GM21737 (cell line): ENCODE measurements around the gene NXN.
"Not testable (repeated sequence)": the region's sequence is repeated elsewhere in the genome, so short reads cannot be mapped to it uniquely, and the experiment has no call there.

Experiments used
- ATAC-seq: cut with Tn5 transposase; IDR thresholded peaks from one replicate; pipeline ENCODE4 v1.9.1; 2021; ENCODE audit warnings: mild to moderate bottlenecking, moderate library complexity; ENCODE audit not compliant: unreplicated experiment

NXN gene

DNA sequence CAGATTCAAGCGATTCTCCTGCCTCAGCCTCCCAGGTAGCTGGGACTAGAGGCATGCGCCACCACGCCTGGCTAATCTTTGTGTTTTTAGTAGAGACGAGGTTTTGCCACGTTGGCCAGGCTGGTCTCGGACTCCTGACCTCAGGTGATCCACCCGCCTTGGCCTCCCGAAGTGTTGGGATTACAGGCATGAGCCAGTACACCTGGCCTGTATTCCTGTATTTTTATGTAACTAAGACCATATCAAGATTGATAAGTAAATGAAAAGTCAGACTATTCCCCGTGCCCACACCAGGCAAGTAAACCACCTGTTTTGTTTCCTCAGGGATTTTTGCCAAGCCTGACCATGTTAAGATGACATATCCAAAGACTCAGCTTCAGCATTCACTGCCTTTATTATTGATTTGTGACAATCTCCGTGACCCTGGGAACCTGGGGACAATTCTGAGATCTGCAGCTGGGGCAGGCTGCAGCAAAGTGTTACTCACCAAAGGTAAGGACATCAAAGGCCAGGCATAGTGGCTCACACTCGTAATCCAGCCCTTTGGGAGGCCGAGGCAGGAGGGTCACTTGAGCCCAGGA, 191.8 kb downstream of the NXN start:
- ATAC-seq: no peak

DNA sequence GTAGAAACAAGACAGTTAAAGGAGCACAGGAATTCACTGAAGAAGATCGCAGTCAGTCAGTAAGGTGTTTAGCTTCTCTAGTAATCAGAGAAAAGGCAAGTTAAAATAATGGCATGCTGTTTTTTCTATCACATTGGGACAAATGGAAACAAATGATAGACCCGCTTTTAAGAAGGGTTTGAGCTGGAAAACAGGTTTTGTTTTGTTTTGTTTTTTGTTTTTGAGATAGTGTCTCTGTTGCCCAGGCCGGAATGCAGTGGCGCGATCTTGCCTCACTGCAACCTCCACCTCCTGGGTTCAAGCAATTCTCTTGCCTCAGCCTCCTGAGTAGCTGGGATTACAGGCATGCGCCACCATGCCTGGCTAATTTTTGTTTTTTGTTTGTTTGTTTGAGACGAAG, 193.7 kb downstream of the NXN start:
- not testable (repeated sequence) for ATAC-seq

DNA sequence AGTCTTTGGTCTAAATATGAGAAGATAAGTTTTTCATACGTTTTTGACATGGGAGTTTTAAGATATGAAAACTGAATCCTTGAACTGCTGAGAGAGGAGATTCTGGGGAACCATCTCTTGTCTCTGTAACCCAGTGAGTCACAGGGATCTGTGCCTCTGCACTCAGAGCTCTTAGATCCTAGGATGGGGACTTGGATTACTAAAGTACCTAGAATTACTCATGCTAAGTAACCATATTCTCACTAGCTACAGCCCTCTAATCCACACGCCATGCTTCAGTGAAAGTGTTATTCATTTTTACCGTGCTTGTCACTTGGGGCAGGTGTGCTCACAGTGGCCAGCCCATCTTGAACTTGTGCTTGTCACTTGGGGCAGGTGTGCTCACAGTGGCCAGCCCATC, 195.4 kb downstream of the NXN start:
- no peak for ATAC-seq

- peak; percentile 80 for ATAC-seq
Measured at GRCh38 chr17:781805-782731, 197.5 kb downstream of the NXN start, which contains the start of the genes GLOD4 and MRM3. TSS of gene GLOD4 (minus strand) at chr17:782280. CDS start at chr17:782255, 25 bp downstream. TSS of gene MRM3 (plus strand) at chr17:782353. CDS start at chr17:782379, 26 bp downstream.

GRCh38 chr17:778096-778495, 201.5 kb downstream of the NXN start:
- no peak for ATAC-seq

- no peak for ATAC-seq
Measured at GRCh38 chr17:774313-774584, 205.3 kb downstream of the NXN start.

GRCh38 chr17:773467-774312, 205.9 kb downstream of the NXN start:
- ATAC-seq: no peak

GRCh38 chr17:773016-773415, 206.6 kb downstream of the NXN start:
- no peak for ATAC-seq

DNA sequence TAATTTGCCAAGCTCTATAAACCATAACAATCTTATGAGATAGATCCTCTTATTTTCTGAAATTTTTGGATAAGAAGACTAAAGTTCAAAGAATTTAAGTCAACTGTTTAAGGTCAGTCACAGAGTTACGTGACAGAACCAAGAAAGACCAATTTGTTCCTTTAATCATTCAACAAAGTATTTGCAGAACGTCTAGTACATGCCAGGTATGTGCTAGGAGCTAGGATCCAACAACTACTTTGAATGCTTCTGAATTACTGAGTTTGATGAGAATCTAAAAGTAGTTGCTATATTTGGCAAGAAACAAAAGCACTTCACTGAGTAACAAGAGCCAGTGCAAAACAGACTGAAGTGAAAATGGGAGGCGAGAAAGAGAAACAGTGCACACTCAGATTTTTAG, 212.5 kb downstream of the NXN start:
- ATAC-seq: no peak

- ATAC-seq: no peak
Measured at GRCh38 chr17:760371-760770, 219.2 kb downstream of the NXN start.

- no peak for ATAC-seq
Measured at GRCh38 chr17:759964-760363, 219.6 kb downstream of the NXN start.

DNA sequence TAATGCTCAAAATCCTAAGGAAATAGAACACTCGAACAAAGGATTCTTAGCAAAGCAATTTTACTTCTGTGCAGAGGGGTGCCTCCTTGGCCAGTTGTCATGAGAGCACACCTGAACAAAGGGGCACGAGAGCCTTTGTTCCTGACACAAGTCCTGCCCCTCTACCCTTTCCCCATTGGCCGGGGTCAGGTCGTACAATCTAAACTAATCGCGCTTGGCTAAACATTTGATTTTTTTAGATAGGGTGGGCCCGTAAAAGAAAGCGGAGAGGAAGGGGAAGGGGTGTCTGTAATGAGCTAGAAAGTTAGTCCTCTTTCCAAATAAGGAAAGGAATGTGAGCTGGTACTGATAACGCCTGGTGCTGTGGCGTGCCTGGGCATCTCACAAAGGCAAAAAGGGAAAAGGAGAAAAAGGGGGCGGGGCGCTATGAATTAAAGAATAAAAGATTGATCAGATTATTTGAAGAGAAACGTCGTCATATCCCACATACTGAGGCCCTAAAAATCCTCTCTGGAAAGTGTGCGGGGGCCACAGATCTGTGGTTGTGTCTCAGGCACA, 223.5 kb downstream of the NXN start:
- ATAC-seq: not testable (repeated sequence)

GRCh38 chr17:755319-755961, 224.1 kb downstream of the NXN start:
- not testable (repeated sequence) for ATAC-seq

DNA sequence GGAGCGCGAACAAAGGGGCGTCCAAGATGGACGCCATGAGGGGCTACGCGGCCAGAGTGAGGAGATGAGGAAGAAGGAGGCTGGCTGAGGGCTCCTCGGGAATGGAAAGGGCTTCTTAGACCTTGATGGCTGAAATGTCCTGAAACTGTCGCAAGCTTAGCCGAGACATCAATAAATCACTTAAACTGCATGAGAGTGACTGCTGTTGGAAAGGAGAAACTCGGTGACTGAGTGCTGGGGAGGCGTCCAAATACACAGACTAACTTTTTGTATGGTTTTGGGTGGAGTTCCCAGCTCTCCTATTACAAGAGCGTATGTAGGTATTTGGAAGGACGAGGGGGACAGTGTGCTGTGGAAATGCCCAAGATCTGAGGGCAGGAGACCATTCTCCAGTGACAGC, 226.2 kb downstream of the NXN start:
- no peak for ATAC-seq

DNA sequence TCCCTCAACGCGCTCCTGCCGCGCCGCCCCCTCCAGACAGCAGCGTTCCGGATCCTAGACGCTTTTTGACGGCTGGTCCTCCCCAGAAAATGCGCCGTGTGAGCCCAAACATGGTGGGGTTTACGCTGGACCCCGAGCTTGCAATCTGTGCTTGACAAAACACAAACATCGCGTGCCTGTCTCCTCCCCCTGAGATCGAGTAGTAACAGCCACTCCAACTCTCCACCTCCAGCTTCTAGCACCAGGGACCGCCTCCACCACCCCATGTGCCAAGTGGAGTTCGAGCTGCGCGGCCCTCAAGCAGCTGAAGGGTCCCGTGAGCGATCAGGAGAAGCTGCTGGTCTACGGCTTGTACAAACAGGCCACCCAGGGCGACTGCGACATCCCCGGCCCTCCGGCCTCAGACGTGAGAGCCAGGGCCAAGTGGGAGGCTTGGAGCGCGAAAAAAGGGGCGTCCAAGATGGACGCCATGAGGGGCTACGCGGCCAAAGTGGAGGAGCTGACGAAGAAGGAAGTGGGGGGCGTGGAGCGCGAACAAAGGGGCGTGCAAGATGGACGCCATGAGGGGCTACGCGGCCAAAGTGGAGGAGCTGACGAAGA, 226.9 kb downstream of the NXN start:
- peak; percentile 8 for ATAC-seq

DNA sequence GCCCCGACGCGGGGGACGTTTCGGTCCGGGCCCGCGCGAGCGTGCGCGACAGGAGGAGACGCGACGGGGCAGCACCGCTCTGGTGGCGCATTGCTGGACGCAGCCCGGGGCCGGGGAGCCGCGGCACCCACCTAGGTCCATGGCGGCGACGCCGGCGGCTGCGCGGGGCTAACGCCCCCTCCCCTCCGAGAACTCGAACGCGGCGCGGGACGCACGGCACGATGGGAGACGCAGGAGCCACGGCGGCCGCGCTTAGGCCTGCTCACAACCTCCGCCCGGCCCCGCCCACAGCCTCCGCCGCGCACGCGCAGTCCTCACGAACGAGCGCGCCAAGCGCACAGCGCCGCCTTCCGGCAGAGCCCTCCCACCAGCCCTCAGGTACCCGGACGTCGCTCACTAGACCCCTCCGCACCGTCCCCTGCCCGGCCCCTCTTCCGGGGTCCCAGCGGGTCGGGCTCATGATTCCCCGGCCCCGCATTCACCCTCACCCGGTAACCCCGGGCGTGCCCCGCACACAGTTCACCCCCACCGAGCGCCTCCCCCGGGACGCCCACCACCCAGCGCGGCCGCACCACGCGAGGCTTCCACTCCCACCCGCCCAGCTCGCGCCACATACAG, 227.5 kb downstream of the NXN start, which contains the start of gene GEMIN4:
GEMIN4 (minus strand) TSS at position 263 of the 618 bp plus-strand sequence; CDS start at position 141, 122 bp downstream.
- ATAC-seq: peak; percentile 70

DNA sequence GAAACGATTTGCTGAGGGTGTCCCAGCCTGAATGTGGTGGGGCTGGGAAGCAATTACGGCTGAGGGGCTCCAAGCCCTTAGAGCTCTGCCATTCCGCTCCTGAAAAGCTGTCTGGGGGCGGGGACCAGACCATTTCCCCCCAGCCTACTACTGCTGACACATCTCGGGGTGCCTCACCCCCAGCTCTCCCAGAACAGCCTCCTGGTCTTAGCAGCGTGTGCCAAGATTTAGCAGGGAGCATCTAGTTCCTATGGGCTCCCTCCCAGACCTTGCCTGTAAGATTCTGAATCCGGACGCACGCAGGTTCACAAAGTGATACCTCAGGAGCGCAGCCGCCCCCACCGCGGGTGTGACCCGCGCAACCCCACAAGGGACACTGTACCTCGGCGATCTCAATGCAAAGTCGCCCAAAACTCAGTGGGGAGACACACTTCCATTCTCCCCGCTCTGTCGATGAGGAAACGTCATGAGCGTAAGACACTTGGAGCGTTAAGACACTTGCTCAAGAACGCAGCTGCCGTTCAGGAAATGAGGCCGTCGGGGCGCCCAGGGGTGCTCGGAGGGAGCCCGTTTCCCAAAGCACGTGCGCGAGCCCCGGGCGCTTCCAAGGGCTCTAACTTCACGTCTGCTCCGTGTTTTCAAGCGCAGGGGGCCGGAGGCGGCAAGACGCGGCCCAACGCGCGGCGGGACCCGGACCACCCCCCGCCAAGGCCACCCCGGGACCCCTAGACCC, 228.1 kb downstream of the NXN start:
- peak; percentile 32 for ATAC-seq

DNA sequence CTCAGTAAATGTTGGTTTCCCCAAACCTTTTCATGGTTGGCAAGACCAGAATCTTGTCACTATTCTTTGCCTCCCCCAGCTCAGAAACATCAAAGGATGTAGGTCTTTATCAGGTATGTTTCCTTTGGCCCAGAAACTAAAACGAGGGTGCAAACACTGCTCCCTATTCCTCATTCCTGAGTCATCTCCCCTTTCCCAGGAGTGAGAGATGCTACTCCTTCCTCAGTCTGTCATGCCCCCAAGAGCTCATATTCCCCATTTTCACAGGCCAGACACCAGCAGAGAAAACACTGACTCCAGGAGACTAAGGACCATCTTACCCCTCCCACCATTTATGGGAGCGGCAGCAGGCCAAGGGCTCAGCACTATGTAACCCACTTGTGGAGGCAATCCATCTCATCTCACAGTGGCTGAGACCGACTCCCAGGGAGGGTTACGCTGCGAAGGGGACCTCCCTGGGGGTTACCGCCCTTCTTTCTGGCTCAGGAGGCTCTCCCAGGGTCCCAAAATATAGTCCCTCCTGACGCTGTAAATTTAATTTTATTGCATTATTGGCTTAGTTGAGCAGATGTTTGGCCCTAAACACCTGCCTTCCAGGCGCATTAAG, 229.0 kb downstream of the NXN start:
- no peak for ATAC-seq

DNA sequence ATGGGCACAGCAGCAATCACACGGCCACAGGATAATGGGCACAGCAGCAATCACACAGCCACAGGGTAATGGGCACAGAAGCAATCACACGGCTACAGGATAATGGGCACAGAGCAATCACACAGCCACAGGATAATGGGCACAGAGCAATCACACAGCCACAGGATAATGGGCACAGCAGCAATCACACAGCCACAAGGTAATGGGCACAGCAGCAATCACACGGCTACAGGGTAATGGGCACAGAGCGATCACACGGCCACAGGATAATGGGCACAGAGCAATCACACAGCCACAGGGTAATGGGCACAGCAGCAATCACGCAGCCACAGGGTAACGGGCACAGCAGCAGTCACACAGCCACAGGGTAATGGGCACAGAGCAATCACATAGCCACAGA, 230.2 kb downstream of the NXN start:
- not testable (repeated sequence) for ATAC-seq
